ENCODE results near the gene CABYR.

The CABYR gene, protein sequence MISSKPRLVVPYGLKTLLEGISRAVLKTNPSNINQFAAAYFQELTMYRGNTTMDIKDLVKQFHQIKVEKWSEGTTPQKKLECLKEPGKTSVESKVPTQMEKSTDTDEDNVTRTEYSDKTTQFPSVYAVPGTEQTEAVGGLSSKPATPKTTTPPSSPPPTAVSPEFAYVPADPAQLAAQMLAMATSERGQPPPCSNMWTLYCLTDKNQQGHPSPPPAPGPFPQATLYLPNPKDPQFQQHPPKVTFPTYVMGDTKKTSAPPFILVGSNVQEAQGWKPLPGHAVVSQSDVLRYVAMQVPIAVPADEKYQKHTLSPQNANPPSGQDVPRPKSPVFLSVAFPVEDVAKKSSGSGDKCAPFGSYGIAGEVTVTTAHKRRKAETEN

GRCh38 chr18:24138789-24139616 is at the start of gene CABYR:
Gene CABYR, plus strand, starts transcription at chr18:24139062. Its CDS starts 4,053 bp downstream, at chr18:24143115.
- DNase-seq, result peak; percentile 91 to 92

DNA sequence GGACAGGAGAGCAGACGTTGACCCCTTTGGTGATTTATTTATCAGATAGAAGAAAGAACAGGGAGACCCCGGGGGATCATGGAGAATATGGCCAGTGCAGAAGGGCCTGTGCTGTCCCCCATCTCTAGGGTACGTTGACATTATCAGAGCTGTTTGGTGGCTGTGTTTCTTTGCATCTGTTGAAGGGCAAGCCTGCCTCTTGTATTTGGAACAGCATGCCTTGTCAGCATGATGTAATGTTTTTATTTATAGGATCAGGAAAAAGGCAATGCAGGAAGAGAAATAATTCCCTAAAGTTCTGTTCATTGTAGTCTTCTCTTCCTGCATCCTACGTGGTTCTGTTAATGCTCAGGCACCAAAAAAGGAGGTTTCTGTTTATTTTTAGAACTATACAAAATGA is 49.8 kb upstream of the CABYR start:
- DNase-seq, result peak in 1 of 2 experiments; percentile 10

DNA sequence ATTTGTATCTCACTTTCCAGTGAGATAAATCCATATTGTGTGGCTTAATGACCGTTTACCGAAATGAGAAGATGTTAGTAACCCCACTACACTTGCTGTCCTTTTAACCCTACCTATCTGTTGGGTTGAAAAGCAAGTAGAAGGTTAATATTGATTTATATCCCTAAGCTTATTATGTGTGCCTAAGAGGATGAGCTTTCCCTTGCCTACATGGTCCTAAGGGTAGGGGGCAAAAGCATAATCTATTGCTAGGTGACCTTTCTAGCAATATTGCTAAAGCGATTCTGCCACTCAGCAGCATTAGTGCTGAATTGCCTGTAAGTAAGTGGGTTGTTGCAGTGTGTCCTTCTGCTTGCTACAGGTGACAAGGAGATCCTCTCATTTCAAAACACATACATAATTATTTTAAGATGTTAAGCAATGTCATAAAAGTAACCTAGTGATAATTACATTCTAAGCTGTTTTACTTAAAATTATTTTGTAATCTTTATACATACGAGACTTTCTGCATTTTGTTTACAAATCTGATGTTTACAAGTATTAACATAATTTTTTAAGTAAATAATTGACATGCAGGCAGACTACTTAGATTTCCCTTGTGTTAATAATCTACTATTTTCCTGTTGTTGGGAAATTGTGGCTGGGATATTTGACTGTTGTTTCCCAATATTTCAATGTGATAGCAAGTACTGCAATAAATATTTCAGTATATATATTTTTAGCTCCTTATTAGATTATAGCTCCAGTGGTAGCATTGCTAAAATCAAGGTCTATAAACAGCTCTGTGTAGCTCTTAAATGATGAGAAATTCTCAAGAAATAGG is 49.1 kb upstream of the CABYR start:
- no peak for DNase-seq

- DNase-seq, result no peak
Observed at GRCh38 chr18:24090876-24091275, 48.0 kb upstream of the CABYR start.

DNA sequence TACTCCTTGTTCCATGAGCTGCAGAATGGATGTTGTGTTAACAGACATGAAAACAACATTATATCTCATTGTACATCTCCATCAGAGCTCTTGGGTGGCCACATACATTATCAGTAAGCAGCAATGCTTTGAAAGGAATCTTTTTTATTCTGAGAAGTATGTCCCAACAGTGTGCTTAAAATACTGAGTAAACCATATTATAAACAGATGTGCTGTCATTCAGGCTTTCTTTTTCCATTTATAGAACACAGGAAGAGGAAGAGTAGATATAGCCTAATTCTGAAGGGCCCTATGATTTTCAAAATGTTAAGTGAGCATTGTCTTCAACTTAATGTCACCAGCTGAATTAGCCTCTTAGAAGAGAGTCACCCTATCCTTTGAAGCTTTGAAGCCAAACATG is 44.3 kb upstream of the CABYR start:
- no peak for DNase-seq

DNA sequence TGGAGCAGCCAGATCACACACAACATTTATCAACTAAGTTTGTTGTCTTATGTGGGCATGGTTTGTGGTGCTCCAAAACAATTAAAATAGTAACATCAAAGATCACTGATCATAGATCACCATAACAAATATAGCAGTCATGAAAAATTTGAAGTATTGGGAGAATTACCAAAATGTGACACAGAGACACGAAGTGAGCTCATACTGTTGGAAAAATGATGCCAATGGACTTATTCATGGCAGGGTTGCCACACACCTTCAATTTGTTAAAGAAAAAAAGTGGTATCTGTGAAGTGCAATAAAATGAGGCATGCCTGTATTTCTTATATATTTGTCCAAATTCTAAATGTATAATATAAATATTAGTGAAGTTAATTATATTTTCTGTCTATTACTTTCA is 42.9 kb upstream of the CABYR start:
- DNase-seq, result no peak

DNA sequence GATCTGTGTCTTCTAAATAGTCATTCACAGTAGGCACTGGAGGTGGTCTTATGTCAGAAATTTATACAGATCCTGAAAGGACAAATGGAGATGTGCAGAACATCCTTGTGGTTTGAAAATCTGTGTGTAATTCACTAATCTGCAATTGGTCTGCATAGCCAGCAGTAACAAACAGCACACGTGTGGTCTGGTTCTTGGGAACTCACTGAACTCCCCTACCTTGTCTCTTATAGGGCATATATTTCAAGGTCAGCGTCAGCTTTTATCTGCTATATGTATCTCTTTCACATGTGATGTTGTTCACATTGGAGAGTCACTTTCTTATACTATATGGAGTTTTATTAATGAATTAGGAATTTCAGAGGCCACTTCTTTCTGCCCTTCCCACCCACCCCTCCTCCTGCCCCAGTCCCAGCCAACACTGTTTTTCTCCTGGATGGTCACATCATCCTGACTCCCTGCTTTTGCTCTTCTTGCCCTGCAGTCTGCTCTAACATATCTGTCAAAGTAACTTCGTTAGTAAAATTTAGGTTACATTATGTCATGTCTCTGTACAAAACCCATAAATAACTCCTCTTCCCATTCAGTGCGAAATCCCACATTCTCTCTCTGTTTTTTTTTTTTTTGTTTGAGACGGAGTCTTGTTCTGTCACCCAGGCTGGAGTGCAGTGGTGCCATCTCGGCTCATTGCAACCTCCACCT is 35.4 kb upstream of the CABYR start:
- no peak for DNase-seq

DNA sequence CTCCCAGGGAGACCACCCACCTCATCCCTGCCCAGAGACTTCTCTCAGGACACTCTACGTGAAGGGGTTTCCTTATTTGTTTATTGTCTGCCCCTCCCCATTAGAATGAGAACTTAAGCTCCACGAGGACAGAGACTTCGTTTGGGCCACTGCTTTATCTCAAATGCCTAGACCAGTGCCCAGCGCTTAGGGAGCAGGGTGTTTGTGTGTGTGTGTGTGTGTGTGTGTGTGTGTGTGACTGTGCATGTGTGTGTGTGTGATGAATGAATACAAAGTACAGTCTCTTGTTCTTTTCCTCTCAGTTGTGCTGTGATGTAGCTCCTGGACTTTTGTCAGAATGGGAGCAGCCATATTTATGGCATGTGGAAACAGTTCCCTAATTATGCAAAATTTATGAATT is 34.4 kb upstream of the CABYR start:
- DNase-seq, result no peak

GRCh38 chr18:24108641-24109040 is 30.2 kb upstream of the CABYR start:
- no peak for DNase-seq

GRCh38 chr18:24111936-24112335 is 26.9 kb upstream of the CABYR start:
- no peak for DNase-seq

DNA sequence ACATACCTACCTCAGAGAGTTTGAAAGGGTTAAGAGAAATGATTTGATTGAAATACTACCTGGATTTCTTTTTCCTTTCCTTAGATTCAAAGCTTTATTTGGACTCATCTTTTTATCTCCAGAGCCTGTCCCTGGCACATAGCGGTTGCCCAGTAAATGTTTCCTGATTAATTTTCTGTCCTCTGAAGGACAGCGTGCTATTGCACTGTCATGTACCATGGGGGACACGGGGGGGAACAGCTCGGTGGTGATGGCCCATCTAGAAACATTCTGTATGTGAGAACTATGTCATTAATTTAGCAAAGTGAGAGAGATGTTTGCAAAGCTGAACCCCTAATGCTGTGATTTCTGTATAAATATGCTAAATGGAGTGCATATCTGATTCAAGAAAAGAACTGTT is 26.4 kb upstream of the CABYR start:
- no peak for DNase-seq

GRCh38 chr18:24112874-24113615 is 25.8 kb upstream of the CABYR start:
- no peak for DNase-seq

DNA sequence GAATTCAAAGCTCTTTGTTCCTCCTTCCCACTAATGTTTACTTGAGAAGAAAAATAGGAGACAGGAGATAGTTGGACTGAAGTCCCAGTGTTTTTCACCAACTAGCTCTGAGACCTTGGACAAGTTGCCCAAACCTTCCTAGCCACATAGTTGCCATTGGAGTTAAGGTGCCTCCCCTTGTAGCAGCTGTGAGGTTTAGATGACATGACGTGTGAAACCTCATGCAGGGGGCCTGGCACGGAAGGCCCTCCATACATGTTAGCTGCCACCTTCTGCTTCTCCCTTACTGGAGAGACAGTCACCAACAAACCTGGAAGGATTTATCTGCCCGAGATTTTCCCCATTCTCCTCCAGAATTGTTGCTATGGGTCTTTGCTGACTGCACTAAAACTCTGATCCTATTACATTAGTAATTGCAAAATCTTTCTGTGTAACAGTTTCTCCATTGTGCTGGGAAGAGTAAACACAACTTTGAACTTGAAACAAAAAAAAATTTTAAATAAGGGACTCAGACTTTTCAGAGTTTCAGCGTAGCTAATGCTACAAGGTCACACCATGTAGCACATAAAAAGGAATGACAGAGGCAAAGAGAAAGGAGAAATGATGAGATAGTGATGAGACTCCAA is 23.8 kb upstream of the CABYR start:
- DNase-seq, result no peak

- no peak for DNase-seq
Observed at GRCh38 chr18:24115628-24116027, 23.2 kb upstream of the CABYR start.

- peak; percentile 71 to 78 for DNase-seq
Observed at GRCh38 chr18:24118750-24119577, 19.9 kb upstream of the CABYR start.

DNA sequence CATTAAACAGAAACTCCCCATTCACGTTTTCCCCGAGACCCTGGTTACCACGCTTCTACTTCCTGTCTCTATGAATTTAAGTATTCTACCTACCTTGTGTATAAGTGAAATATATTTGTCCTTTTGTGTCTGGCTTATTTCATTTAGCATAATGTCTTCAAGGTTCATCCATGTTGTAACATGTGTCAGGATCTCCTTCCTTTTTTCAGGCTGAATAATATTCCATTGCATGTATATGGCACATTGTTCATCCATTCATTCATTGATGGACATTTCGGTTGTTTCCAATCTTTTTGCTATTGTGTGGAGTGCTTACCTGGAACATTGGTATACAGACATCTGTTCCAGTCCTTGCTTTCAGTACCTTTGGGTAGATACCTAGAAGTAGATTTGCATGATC is 18.2 kb upstream of the CABYR start:
- DNase-seq, result no peak

DNA sequence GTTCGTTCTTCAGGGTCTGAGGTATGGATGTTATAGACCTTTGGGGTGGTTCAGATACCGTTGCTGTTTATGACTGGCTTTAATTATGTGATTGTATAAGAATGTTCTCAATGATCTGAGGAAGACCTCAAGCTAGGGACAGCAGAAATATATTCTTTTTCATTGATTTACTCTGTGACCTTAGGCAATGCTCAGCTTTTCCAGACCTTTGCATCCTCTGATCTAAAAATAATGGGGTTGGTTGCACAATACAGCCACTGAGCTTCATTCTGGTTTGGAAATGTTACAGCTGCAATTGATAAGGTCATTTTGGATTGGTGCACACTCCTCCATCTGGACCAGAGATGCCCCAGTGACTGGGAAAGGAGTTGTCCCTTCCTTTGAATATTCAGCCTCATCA is 17.2 kb upstream of the CABYR start:
- DNase-seq, result no peak

- DNase-seq, result no peak
Observed at GRCh38 chr18:24126155-24126961, 12.5 kb upstream of the CABYR start.

DNA sequence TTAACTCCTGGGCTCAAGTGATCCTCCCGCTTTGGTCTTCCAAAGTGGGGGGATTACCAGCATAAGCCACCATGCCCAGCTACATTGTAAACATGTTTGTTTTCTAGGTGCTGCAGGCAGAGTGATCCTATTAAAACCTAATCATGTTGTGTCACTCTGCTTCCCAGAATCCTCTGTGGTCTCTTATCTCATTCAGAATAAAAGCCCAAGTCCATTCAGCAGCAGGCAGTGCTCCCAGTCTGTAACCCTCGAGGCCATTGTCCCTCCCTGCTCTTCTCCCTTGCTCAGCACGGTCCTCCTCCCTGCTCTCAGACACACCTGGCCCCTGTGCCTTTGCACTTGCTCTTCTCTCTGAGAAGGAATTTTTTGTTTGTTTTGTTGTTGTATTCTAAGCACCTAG is 11.1 kb upstream of the CABYR start:
- DNase-seq, result no peak

GRCh38 chr18:24128700-24129099 is 10.2 kb upstream of the CABYR start:
- no peak for DNase-seq

All from NCI-H2081 (cell line).